Measurements from ENCODE around the gene VWC2. TPM values are rescaled to one million over a fixed set of nuclear protein-coding genes. Genes with fewer than 3 reads are reported as not detected.

Gene VWC2
- total and polyA plus RNA-seq, 2 of the 4 experiments (the other 2 are of a cell fraction) = not detected

DNA sequence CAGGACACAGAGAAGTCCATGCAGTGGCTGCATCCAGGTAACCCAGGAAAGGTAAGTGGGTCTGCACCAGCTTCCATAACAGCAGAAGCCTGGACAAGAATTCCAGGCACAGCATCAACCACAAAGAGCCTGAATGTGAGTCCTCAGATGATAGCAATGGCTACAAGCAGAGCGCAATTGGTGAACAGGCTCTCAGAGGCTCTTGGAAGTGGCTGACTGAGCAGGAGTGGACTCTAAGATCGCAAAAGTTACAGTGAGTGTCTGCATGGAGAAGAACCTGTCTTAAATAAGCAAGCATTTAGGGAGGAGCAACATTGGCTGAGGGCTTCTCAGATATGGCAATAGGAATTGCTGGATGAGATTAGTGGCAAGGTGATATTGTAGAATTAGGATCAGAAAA lies 41.6 kb upstream of the VWC2 start:
- no peak for ATAC-seq (ENCODE audit: low read depth)
- CTCF ChIA-PET = no interaction called here
- H2BK5ac ChIP-seq (ENCODE audit: low read depth, low read length, poor library complexity, severe bottlenecking) = no peak overlapping the region
- TF ChIP-seq, protein P1, sequence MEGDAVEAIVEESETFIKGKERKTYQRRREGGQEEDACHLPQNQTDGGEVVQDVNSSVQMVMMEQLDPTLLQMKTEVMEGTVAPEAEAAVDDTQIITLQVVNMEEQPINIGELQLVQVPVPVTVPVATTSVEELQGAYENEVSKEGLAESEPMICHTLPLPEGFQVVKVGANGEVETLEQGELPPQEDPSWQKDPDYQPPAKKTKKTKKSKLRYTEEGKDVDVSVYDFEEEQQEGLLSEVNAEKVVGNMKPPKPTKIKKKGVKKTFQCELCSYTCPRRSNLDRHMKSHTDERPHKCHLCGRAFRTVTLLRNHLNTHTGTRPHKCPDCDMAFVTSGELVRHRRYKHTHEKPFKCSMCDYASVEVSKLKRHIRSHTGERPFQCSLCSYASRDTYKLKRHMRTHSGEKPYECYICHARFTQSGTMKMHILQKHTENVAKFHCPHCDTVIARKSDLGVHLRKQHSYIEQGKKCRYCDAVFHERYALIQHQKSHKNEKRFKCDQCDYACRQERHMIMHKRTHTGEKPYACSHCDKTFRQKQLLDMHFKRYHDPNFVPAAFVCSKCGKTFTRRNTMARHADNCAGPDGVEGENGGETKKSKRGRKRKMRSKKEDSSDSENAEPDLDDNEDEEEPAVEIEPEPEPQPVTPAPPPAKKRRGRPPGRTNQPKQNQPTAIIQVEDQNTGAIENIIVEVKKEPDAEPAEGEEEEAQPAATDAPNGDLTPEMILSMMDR (conservative IDR thresholded peaks at IDR 0.05; ENCODE audit: low read depth, low read length) = no peak
- TF ChIP-seq RAD21 (IDR thresholded peaks at IDR 0.05; ENCODE audit: low read length) = no peak
- TF ChIP-seq SMC3 (IDR thresholded peaks at IDR 0.05; ENCODE audit: low read depth, low read length) = no peak
- TF ChIP-seq BHLHE40 (IDR thresholded peaks at IDR 0.05; ENCODE audit: low read depth, low read length) = no peak
- no peak for TF ChIP-seq POLR2A (IDR thresholded peaks at IDR 0.05; ENCODE audit: low read depth, low read length)
- no peak for TF ChIP-seq ELK1 (IDR thresholded peaks at IDR 0.05; ENCODE audit: borderline replicate concordance, low read depth, low read length)
- no peak for TF ChIP-seq MXI1 (IDR thresholded peaks at IDR 0.05; ENCODE audit: borderline replicate concordance, low read depth, low read length)
- no peak overlapping the region for H4K91ac ChIP-seq (ENCODE audit: insufficient read depth, low read depth, low read length)
- in situ Hi-C loops (cut with MboI; ENCODE audit: low sequenced_read_pairs) (no loop called here), dilution Hi-C loops (cut with HindIII; ENCODE audit: low sequenced_read_pairs, unreplicated experiment) (no loop called here), intact Hi-C loops (cut with micrococcal nuclease) (no loop called here)
- H3K4me1 ChIP-seq (ENCODE audit: control insufficient read depth, insufficient read depth, low read length) = no peaks in the 10 kb centered on the region
- no TSS peak for BruUV-seq (replicated peaks)
- no peak overlapping the region for H2AK9ac ChIP-seq (replicated peaks; ENCODE audit: low read depth, low read length, poor library complexity)
- no peak overlapping the region for H2BK120ac ChIP-seq (ENCODE audit: low read depth, low read length)
- no peaks in the 10 kb centered on the region for H3K36me3 ChIP-seq (ENCODE audit: control insufficient read depth, insufficient read depth, low read length)
- no peak overlapping the region for H3K23ac ChIP-seq (ENCODE audit: low read depth, low read length)
- no peak overlapping the region for H3K4me3 ChIP-seq (ENCODE audit: insufficient read depth, low read depth, low read length)
- no peak overlapping the region for H3K14ac ChIP-seq (replicated peaks; ENCODE audit: low read depth, low read length)
- WGBS, 2 experiments (ENCODE audit: extremely low coverage in 2 of 2, insufficient read length in 1 of 2) = 42% methylated on average over 2 of the region's 2 CpGs; no CpG with 5 or more reads in 1 of the 2 experiments
- H4K20me1 ChIP-seq (ENCODE audit: insufficient read depth, low read length) = no peaks in the 10 kb centered on the region
- no peak overlapping the region for H3K4me2 ChIP-seq (ENCODE audit: low read depth, low read length)
- no peak overlapping the region for H4K8ac ChIP-seq (ENCODE audit: low read depth in 2 of 2, low read length in 2 of 2)
- no peak overlapping the region for H3K56ac ChIP-seq (ENCODE audit: extremely low read depth, insufficient read depth, low read length)
- H3K4ac ChIP-seq (ENCODE audit: low read depth, low read length) = no peak overlapping the region
- no peak overlapping the region for H4K5ac ChIP-seq (ENCODE audit: low read depth, low read length)
- H3K9me3 ChIP-seq (ENCODE audit: control insufficient read depth, insufficient read depth, low read length) = peaks cover 5% of the 10 kb centered on the region
- no peak overlapping the region for H3K18ac ChIP-seq (ENCODE audit: low read depth, low read length)
- H2AK5ac ChIP-seq (ENCODE audit: low read depth, low read length) = no peak overlapping the region
- POLR2A ChIA-PET (ENCODE audit: unreplicated experiment) = no interaction called here
- no peaks in the 10 kb centered on the region for H3K27me3 ChIP-seq (ENCODE audit: control insufficient read depth, insufficient read depth, low read length)
- no peak overlapping the region for H3K27ac ChIP-seq (ENCODE audit: insufficient read depth, low read length)
- H3K9ac ChIP-seq (ENCODE audit: low read depth, low read length) = no peak overlapping the region
- DNase-seq = no peak
- no peak overlapping the region for H2BK20ac ChIP-seq (ENCODE audit: low read depth, low read length)
- no peak overlapping the region for H2BK15ac ChIP-seq (ENCODE audit: low read depth, low read length)
- H3K9me1 ChIP-seq (ENCODE audit: insufficient read depth, low read length) = no peaks in the 10 kb centered on the region
- no peaks in the 10 kb centered on the region for H3K79me1 ChIP-seq (ENCODE audit: low read depth in 1 of 2, low read length in 2 of 2)
- H2AFZ ChIP-seq (replicated peaks; ENCODE audit: low read length, poor library complexity) = no peak overlapping the region

Measured in IMR-90 (cell line).